Progenitor cell of endocrine pancreas (in vitro differentiated cells): Measurements from ENCODE around the gene TMEM163. TPM values are rescaled to one million over a fixed set of nuclear protein-coding genes. Genes with fewer than 3 reads are reported as not detected.

Experiments used
- DNase-seq: peaks from one replicate; pipeline ENCODE4 v3.0.0; 2021; ENCODE audit warnings: low spot score; ENCODE audit not compliant: unreplicated experiment
- H3K27ac Mint-ChIP-seq: 2 replicates; pipeline ENCODE4 v1.8.0; 2021; ENCODE audit warnings: mild to moderate bottlenecking, moderate library complexity, mixed read lengths
- H3K27me3 Mint-ChIP-seq: 2 replicates; pipeline ENCODE4 v1.8.0; 2021; ENCODE audit warnings: mixed read lengths
- H3K36me3 Mint-ChIP-seq: 2 replicates; pipeline ENCODE4 v1.8.0; 2022; ENCODE audit warnings: mixed read lengths; ENCODE audit not compliant: insufficient read depth
- H3K4me1 Mint-ChIP-seq: 2 replicates; pipeline ENCODE4 v1.8.0; 2021; ENCODE audit warnings: low read depth, mixed read lengths
- H3K4me3 Mint-ChIP-seq: 2 replicates; pipeline ENCODE4 v1.8.0; 2021; ENCODE audit warnings: low read depth, mild to moderate bottlenecking, moderate library complexity, mixed read lengths
- H3K9me3 Mint-ChIP-seq: 2 replicates; pipeline ENCODE4 v1.8.0; 2021; ENCODE audit warnings: low read depth, mixed read lengths
- CTCF ChIP-seq: fragments of 200-600 bp; sonication (generic); IDR thresholded peaks from one replicate; pipeline ENCODE4 v1.5.0; 2021; ENCODE audit warnings: antibody characterized with exemption, mild to moderate bottlenecking; ENCODE audit not compliant: unreplicated experiment
- total RNA-seq: library from RNA; stranded (reverse); gene quantifications from 2 replicates; pipeline ENCODE4 v1.2.1, GENCODE V29; 2021

Gene TMEM163
- total RNA-seq, 1 donor from 2014 or later = 3.8 TPM

- no peaks in the 10 kb centered on the region for H3K9me3 Mint-ChIP-seq
- peaks cover 54% of the 10 kb centered on the region for H3K27me3 Mint-ChIP-seq
- DNase-seq = no peak
- H3K4me3 Mint-ChIP-seq = no peak overlapping the region
- no peak overlapping the region for H3K27ac Mint-ChIP-seq
- no peaks in the 10 kb centered on the region for H3K36me3 Mint-ChIP-seq
- H3K4me1 Mint-ChIP-seq = no peaks in the 10 kb centered on the region
- TF ChIP-seq CTCF = peak; percentile 50
Observed at GRCh38 chr2:134722728-134723127, 3.9 kb upstream of the TMEM163 start.

GRCh38 chr2:134721596-134721995, 2.8 kb upstream of the TMEM163 start:
- H3K9me3 Mint-ChIP-seq = no peaks in the 10 kb centered on the region
- no peak overlapping the region for H3K27ac Mint-ChIP-seq
- H3K36me3 Mint-ChIP-seq = no peaks in the 10 kb centered on the region
- no peak for DNase-seq
- peaks cover 1% of the 10 kb centered on the region for H3K4me1 Mint-ChIP-seq
- no peak overlapping the region for H3K4me3 Mint-ChIP-seq
- no peak for TF ChIP-seq CTCF
- H3K27me3 Mint-ChIP-seq = peaks cover 58% of the 10 kb centered on the region

- Mint-ChIP-seq H3K4me3 (peak overlapping the region; percentile 72), H3K27me3 (peaks cover 86% of the 10 kb centered on the region), H3K9me3 (no peaks in the 10 kb centered on the region), H3K27ac (peak overlapping the region; percentile 59), H3K36me3 (no peaks in the 10 kb centered on the region), H3K4me1 (peaks cover 1% of the 10 kb centered on the region)
- TF ChIP-seq CTCF = no peak
- DNase-seq = peak; percentile 24
Observed at GRCh38 chr2:134718023-134718816, 580 bp downstream of the TMEM163 start.

GRCh38 chr2:134717286-134718022, 1.3 kb downstream of the TMEM163 start:
- no peak for DNase-seq
- peaks cover 1% of the 10 kb centered on the region for H3K4me1 Mint-ChIP-seq
- no peaks in the 10 kb centered on the region for H3K36me3 Mint-ChIP-seq
- TF ChIP-seq CTCF = no peak
- H3K4me3 Mint-ChIP-seq = peak overlapping the region; percentile 72
- H3K9me3 Mint-ChIP-seq = no peaks in the 10 kb centered on the region
- H3K27ac Mint-ChIP-seq = no peak overlapping the region
- H3K27me3 Mint-ChIP-seq = peaks cover 88% of the 10 kb centered on the region

- no peaks in the 10 kb centered on the region for H3K36me3 Mint-ChIP-seq
- H3K27me3 Mint-ChIP-seq = peaks cover 88% of the 10 kb centered on the region
Observed at GRCh38 chr2:134716721-134717243, 2.0 kb downstream of the TMEM163 start.

More at GRCh38 chr2:134716721-134717243, 2.0 kb downstream of the TMEM163 start:
- H3K4me1 Mint-ChIP-seq = peaks cover 1% of the 10 kb centered on the region
- H3K27ac Mint-ChIP-seq = no peak overlapping the region
- H3K4me3 Mint-ChIP-seq = peak overlapping the region; percentile 72
- H3K9me3 Mint-ChIP-seq = no peaks in the 10 kb centered on the region
- DNase-seq = no peak
- no peak for TF ChIP-seq CTCF
